GM12873 (cell line): Measurements from ENCODE around the gene RNF213.

ENCODE experiments used
- CTCF ChIP-seq: IDR thresholded peaks from 2 replicates; pipeline ENCODE4 v1.5.1; 2012; ENCODE audit warnings: low read depth, mild to moderate bottlenecking, moderate library complexity, low read length, control low read depth; ENCODE audit not compliant: insufficient read depth; ENCODE audit errors: missing control alignments

The RNF213 gene

GRCh38 chr17:80393241-80393890 is 132.7 kb downstream of the RNF213 start:
- TF ChIP-seq CTCF, result no peak

- TF ChIP-seq CTCF, result no peak
Measured at GRCh38 chr17:80393961-80394360, 133.3 kb downstream of the RNF213 start.

- TF ChIP-seq CTCF, result no peak
Measured at GRCh38 chr17:80394629-80395216, 134.1 kb downstream of the RNF213 start.

- no peak for TF ChIP-seq CTCF
Measured at GRCh38 chr17:80395402-80396151, 134.9 kb downstream of the RNF213 start.

GRCh38 chr17:80396157-80397033 is 135.7 kb downstream of the RNF213 start:
- no peak for TF ChIP-seq CTCF

- TF ChIP-seq CTCF, result no peak
Measured at GRCh38 chr17:80397034-80397387, 136.4 kb downstream of the RNF213 start.
